ENCODE measurements around the gene DNAH6.
"Not testable (repeated sequence)": the region's sequence is repeated elsewhere in the genome, so short reads cannot be mapped to it uniquely, and the experiment has no call there.

The DNAH6 gene

GRCh38 chr2:84516234-84516986 lies at the start of gene DNAH6:
Gene DNAH6, plus strand, starts transcription at chr2:84516498. Its CDS starts 1,329 bp downstream, at chr2:84517827.
- TF ChIP-seq CTCF (IDR thresholded peaks at IDR 0.05; ENCODE audit: low read depth, low read length), result no peak
- TF ChIP-seq POLR2A (IDR thresholded peaks at IDR 0.05; ENCODE audit: extremely low read depth, insufficient read length), result no peak
- no peak for TF ChIP-seq MYC (IDR thresholded peaks at IDR 0.05; ENCODE audit: low read depth, low read length)
- no peak within 1 kb of the TSS for H3K4me3 ChIP-seq (ENCODE audit: low read depth, low read length)
- peak; percentile 45 for DNase-seq (ENCODE audit: low read depth)

- H3K4me3 ChIP-seq (ENCODE audit: low read depth, low read length), result no peak overlapping the region
- no peak for TF ChIP-seq MAX (IDR thresholded peaks at IDR 0.05; ENCODE audit: low read depth, low read length)
- TF ChIP-seq MYC (IDR thresholded peaks at IDR 0.05; ENCODE audit: low read depth, low read length), result no peak
- no peak for TF ChIP-seq CTCF (IDR thresholded peaks at IDR 0.05; ENCODE audit: low read depth, low read length)
- TF ChIP-seq POLR2A (IDR thresholded peaks at IDR 0.05; ENCODE audit: extremely low read depth, insufficient read length), result no peak
- DNase-seq (ENCODE audit: low read depth), result no peak
Observed at GRCh38 chr2:84467389-84467788, 48.9 kb upstream of the DNAH6 start.

- not testable (repeated sequence) for DNase-seq (ENCODE audit: low read depth); H3K4me3 ChIP-seq (ENCODE audit: low read depth, low read length)
Observed at GRCh38 chr2:84472423-84472822, 43.9 kb upstream of the DNAH6 start.

GRCh38 chr2:84472856-84473565 lies 43.3 kb upstream of the DNAH6 start:
- TF ChIP-seq MAX (IDR thresholded peaks at IDR 0.05; ENCODE audit: low read depth, low read length) (no peak), POLR2A (IDR thresholded peaks at IDR 0.05; ENCODE audit: extremely low read depth, insufficient read length) (no peak), MYC (IDR thresholded peaks at IDR 0.05; ENCODE audit: low read depth, low read length) (no peak), CTCF (IDR thresholded peaks at IDR 0.05; ENCODE audit: low read depth, low read length) (no peak)
- no peak for DNase-seq (ENCODE audit: low read depth)
- H3K4me3 ChIP-seq (ENCODE audit: low read depth, low read length), result no peak overlapping the region

- TF ChIP-seq CTCF (IDR thresholded peaks at IDR 0.05; ENCODE audit: low read depth, low read length) (no peak), MAX (IDR thresholded peaks at IDR 0.05; ENCODE audit: low read depth, low read length) (no peak), MYC (IDR thresholded peaks at IDR 0.05; ENCODE audit: low read depth, low read length) (no peak), POLR2A (IDR thresholded peaks at IDR 0.05; ENCODE audit: extremely low read depth, insufficient read length) (no peak)
- DNase-seq (ENCODE audit: low read depth), result no peak
- no peak overlapping the region for H3K4me3 ChIP-seq (ENCODE audit: low read depth, low read length)
Observed at GRCh38 chr2:84474176-84474575, 42.1 kb upstream of the DNAH6 start.

- H3K4me3 ChIP-seq (ENCODE audit: low read depth, low read length), result no peak overlapping the region
- TF ChIP-seq MAX (IDR thresholded peaks at IDR 0.05; ENCODE audit: low read depth, low read length) (no peak), MYC (IDR thresholded peaks at IDR 0.05; ENCODE audit: low read depth, low read length) (no peak), CTCF (IDR thresholded peaks at IDR 0.05; ENCODE audit: low read depth, low read length) (no peak), POLR2A (IDR thresholded peaks at IDR 0.05; ENCODE audit: extremely low read depth, insufficient read length) (no peak)
- DNase-seq (ENCODE audit: low read depth), result no peak
Observed at GRCh38 chr2:84477886-84478285, 38.4 kb upstream of the DNAH6 start.

Measured in NB4 (cell line).